GM04504 (cell line): ENCODE measurements around the gene DNM3.
"Not testable (repeated sequence)": the region's sequence is repeated elsewhere in the genome, so short reads cannot be mapped to it uniquely, and the experiment has no call there.

Experiments used
- DNase-seq: peaks from one replicate; pipeline ENCODE4 v3.0.0-alpha.2; 2012; ENCODE audit warnings: low read depth

DNM3 gene

GRCh38 chr1:171841050-171841910, at the start of gene DNM3:
DNM3 (plus strand) TSS chr1:171841498; CDS start chr1:171841657, 159 bp downstream.
- peak; percentile 47 for DNase-seq

GRCh38 chr1:171792656-171793369, 48.5 kb upstream of the DNM3 start:
- DNase-seq, result no peak

- DNase-seq, result no peak
These were observed 47.7 kb upstream of the DNM3 start for GRCh38 chr1:171793636-171794035.

GRCh38 chr1:171794085-171794484, 47.2 kb upstream of the DNM3 start:
- DNase-seq, result no peak

GRCh38 chr1:171796592-171796991, 44.7 kb upstream of the DNM3 start:
- no peak for DNase-seq

GRCh38 chr1:171798311-171798710, 43.0 kb upstream of the DNM3 start:
- no peak for DNase-seq

- DNase-seq, result no peak
These were observed 42.5 kb upstream of the DNM3 start for GRCh38 chr1:171798765-171799164.

- DNase-seq, result no peak
These were observed 42.1 kb upstream of the DNM3 start for GRCh38 chr1:171799166-171799565.

GRCh38 chr1:171799698-171800097, 41.6 kb upstream of the DNM3 start:
- DNase-seq, result not testable (repeated sequence)

- DNase-seq, result no peak
These were observed 41.0 kb upstream of the DNM3 start for GRCh38 chr1:171800342-171800741.

- no peak for DNase-seq
These were observed 40.4 kb upstream of the DNM3 start for GRCh38 chr1:171800851-171801250.

- no peak for DNase-seq
These were observed 39.8 kb upstream of the DNM3 start for GRCh38 chr1:171801487-171801891.

- no peak for DNase-seq
These were observed 39.1 kb upstream of the DNM3 start for GRCh38 chr1:171802207-171802606.

- DNase-seq, result peak; percentile 81
These were observed 38.3 kb upstream of the DNM3 start for GRCh38 chr1:171803045-171803444.

GRCh38 chr1:171803461-171804022, 37.8 kb upstream of the DNM3 start:
- no peak for DNase-seq

GRCh38 chr1:171805395-171806115, 35.7 kb upstream of the DNM3 start:
- DNase-seq, result no peak

GRCh38 chr1:171807556-171807955, 33.7 kb upstream of the DNM3 start:
- DNase-seq, result no peak

- DNase-seq, result no peak
These were observed 31.5 kb upstream of the DNM3 start for GRCh38 chr1:171809834-171810233.

GRCh38 chr1:171811672-171812071, 29.6 kb upstream of the DNM3 start:
- no peak for DNase-seq

- DNase-seq, result peak; percentile 64
These were observed 26.6 kb upstream of the DNM3 start for GRCh38 chr1:171814692-171815091.

- no peak for DNase-seq
These were observed 24.9 kb upstream of the DNM3 start for GRCh38 chr1:171816300-171816901.
